ENCODE data around the gene RXRB. TPM values are rescaled to one million over a fixed set of nuclear protein-coding genes. Genes with fewer than 3 reads are reported as not detected.

The RXRB gene
- total RNA-seq, 1 experiment from 2014 or later: 32.5 TPM

DNA sequence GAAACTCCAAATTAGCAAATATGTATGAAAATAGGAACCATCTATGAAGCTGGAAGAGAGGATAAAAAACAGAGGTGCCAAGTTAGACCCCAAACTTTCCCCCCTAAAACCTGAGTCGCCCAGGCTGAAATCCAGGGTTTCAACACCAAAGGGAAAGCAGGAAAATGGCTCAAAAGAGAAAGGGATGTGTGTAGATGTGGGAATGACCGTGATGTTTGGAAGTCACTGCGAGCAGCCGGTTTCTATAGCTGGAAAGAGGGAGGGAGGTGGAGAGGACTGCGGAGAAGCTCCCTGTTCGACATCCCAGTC lies 12.3 kb upstream of the RXRB start:
- no peak for DNase-seq (ENCODE audit: low read depth)

DNA sequence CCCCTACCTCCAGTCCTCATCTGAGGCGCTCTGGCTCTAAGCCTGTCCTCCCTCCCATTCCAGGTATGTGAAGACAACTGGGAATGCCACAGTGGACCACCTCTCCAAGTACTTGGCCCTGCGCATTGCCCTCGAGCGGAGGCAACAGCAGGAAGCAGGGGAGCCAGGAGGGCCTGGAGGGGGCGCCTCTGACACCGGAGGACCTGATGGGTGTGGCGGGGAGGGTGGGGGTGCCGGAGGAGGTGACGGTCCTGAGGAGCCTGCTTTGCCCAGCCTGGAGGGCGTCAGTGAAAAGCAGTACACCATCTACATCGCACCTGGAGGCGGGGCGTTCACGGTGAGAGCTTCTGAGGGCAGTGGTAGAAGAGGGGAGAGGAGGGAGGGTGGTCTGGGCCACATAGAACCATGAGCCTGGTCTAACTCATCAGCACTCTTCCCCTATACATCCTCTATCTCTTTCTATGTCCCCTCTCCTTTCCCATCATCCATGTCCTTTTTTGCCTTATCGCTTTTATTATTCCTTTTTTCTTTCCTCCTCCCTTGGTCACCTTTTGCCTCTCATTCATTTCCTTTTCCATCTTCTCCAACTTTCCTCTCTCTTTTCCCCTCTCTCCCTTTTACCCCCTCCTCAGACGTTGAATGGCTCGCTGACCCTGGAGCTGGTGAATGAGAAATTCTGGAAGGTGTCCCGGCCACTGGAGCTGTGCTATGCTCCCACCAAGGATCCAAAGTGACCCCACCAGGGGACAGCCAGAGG lies 11.4 kb upstream of the RXRB start:
- DNase-seq (ENCODE audit: low read depth): no peak

DNA sequence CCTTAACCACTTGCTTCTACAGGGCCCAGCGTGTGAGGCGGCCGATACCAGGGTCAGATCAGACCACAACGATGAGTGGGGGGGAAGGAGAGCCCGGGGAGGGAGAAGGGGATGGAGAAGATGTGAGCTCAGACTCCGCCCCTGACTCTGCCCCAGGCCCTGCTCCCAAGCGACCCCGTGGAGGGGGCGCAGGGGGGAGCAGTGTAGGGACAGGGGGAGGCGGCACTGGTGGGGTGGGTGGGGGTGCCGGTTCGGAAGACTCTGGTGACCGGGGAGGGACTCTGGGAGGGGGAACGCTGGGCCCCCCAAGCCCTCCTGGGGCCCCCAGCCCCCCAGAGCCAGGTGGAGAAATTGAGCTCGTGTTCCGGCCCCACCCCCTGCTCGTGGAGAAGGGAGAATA lies 10.7 kb upstream of the RXRB start:
- no peak for DNase-seq (ENCODE audit: low read depth)

DNA sequence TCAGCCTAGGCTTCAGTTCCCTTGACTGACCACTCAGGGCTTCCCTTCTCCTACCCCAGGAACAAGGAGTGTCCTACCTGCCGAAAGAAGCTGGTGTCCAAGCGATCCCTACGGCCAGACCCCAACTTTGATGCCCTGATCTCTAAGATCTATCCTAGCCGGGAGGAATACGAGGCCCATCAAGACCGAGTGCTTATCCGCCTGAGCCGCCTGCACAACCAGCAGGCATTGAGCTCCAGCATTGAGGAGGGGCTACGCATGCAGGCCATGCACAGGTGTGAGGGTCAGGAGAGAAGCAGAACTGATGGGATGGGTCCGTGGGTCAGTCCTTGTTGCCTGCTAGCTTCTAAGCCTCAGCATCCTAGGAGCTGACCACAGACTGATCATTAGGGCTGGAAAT lies 9.4 kb upstream of the RXRB start:
- no peak for DNase-seq (ENCODE audit: low read depth)

DNA sequence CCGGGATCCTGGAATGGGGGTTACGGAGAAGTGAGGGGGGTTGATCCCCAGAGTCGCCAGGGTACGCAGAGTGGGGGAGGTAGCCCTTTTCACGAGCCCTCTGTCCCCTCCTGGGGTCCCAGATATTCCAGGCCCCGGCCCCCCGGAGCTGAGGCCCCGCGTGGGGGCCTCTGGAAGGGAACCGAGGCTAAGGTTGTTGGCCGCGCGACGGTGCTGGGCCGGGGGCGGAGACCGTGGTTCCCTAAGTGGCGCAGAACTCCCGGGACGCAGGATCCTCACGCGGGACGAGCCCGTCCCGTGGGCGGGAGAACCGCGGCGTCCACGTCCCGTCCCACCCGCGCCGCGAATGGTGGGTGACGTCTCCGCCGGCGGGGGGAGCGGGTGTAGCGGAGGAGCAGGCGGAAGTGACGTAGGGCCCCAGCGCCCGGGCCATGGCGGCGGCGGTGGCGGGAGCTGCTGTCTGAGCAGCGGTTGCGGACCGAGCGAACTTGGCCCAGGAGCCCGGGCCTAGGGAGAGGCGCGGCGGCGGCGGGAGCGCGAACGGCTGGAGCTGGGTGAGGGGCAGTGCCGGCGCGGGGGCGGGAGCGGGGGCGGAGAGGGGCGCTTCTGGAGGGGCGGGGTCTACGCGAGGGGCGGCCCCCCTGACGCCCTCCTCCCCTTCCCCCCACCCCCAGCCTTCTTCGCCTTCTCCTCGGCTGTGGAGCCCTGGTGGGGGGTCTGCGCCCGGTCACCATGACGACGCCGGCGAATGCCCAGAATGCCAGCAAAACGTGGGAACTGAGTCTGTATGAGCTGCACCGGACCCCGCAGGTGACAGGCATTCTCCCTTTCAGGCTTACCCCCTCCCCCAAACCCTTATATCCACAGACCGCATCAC lies 7.9 kb upstream of the RXRB start, which contains the start of gene RING1:
RING1 (plus strand) TSS at position 410 of the 877 bp plus-strand sequence; CDS start at position 733, 323 bp downstream.
- DNase-seq (ENCODE audit: low read depth): peak; percentile 52

DNA sequence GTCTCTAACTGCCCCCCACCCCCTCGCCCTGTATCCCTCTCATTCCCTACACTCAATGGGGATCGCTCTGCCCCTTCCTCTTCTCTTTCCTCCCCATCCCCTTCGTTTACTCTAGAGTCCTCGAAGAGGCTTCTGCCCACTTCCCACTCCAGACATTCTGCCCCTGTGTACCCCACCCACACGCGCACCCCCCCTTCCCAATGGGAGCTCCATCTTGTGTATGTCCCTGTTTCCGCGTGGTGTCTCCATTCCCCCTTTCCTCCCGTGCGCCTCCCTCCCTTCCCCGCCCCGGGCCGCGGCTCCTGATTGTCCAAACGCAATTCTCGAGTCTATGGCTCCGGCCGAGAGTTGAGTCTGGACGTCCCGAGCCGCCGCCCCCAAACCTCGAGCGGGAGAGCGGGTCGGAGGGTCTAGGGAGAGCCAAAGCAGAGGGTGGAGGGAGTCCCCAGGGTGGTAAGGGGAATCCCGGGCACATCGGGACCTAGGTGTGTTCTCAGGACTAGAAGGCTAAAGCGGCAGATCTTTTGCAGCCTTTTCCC lies 7.2 kb upstream of the RXRB start:
- DNase-seq (ENCODE audit: low read depth): no peak

DNA sequence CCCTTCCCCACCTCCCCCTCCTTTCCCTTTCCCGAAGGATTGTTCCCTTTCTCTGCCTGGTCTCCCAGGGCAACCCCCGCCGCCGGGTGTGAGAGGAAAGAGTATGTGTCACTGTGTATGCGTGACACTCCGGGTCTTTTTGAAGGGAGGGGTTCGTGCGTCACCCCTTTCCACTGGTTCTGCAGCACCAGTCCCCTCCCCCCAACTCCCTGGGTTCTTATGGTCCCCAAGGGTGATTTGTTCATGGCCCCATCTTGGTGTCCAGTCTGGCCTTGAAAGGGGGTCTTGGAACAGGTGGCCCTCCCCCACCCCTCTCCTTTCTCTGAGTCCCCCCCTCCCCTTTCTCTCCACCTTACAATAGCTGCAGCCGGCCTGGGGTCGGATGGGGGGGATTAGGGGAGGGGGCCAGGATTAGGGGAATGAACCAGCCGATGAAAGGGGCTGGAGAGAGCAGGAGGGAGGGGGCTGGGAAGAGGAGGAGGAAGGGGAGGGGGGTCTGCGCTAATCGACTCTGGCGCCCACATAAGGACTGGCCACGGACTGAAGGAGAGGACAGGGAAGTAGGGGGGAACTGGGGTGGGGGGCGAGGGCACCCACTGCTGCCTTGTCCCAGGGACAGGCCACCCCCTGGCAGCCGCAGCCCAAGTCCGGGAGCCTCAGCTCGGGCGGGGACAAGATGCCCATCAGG lies 6.5 kb upstream of the RXRB start:
- peak; percentile 73 for DNase-seq (ENCODE audit: low read depth)

DNA sequence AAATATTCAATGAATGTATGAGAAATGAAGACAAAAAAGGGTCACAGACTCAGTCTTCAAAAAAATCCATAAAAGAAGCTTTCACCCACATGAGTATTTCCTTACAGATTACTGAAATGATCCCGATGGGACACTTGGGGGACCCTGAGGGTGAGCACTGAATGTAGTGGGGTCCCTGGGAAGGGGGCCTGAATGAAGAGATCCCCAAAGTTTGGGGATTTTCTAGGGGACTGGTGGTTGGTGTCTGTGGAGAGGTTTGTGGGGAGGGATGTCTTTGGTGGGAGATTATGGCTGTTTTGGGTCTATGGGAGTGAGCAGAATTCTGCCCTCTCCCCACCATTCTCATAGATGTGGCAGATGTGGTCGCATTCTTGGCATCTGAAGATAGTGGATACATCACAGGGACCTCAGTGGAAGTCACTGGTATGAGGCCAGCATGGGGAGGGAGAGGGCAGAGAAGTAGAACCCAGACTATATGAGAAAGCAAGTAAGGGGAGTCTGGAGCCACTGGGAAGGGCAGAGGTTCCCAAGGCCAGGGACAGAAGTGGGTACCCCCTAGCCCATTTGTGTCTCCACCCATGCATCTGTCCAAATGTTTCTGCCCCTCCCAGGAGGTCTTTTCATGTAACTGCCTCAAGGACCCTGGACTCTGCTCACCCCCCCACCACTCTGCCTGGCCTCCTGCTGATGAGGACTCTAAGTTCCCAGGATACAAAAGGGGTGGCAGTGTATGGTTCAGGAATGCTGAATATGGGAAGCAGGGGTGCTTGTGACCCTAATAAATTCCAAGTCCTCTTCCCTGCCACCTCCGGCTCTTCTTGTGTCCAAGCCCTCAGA lies 5.8 kb upstream of the RXRB start:
- no peak for DNase-seq (ENCODE audit: low read depth)

DNA sequence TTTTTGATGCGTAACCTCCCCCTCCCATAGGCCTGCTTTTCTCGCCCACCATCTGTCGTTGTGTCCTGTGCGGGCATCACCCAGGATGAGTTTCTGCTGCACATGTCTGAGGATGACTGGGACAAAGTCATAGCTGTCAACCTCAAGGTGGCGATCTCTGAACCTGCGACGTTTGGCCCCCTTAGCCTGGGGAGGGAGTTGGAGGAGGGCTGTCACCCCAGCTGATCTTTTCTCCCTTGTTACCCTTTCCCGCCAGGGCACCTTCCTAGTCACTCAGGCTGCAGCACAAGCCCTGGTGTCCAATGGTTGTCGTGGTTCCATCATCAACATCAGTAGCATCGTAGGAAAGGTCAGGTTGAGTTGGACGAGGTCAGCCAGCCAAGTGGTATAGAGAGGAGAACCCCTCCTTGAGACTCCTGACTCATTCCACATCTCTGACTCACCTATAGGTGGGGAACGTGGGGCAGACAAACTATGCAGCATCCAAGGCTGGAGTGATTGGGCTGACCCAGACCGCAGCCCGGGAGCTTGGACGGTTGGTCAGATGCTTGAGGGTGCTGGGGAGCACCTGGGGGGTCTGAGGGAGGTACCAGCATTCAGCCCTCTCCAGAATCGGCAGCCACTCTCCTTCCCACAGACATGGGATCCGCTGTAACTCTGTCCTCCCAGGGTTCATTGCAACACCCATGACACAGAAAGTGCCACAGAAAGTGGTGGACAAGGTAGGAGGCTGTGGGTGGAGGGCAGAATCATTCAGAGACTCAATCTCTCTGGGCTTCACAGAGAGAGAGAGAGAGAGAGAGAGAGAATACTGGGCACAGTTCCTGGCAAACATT lies 4.9 kb upstream of the RXRB start:
- DNase-seq (ENCODE audit: low read depth): peak; percentile 90

DNA sequence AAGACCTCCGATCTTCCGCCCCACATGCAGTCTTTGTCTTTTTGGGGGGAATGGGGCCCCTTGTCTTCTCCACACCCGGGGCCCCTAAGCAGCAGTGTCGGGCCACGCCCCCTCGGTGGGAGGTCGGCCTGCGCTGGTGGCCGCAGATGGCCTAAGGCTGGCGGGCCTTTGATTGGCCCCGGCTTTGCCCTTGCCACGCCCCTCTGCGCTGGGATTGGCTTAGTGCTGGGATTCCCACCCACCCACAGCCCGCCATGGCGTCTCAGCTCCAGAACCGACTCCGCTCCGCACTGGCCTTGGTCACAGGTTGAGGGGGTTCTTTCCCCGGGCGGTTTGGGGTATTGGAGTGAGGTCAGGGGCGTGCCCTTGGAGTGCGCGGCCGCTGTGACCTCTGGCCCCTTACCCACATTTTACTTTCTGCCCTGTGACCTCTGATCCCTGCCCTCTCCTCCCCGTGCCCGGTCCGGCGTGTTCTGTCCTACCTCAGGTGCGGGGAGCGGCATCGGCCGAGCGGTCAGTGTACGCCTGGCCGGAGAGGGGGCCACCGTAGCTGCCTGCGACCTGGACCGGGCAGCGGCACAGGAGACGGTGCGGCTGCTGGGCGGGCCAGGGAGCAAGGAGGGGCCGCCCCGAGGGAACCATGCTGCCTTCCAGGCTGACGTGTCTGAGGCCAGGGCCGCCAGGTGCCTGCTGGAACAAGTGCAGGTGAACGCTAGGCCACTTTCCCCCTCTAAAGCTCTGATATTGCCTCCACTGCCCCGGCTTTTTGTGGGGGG lies 4.1 kb upstream of the RXRB start, which contains the start of gene HSD17B8:
HSD17B8 (plus strand) TSS at position 241 of the 776 bp plus-strand sequence; CDS start at position 255, 14 bp downstream.
- peak; percentile 83 for DNase-seq (ENCODE audit: low read depth)

DNA sequence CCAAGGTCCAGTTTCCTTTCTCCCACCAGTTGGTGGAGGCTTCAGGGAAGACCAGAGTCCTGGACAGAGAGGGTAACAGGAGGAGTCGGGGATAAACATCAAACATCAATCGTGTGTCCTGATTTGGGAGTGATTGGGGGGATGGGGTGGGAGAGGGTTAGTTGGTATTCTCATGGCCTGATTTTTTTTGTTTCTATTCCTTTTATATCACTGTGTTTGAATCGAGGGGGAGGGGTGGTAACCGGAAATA lies 3.6 kb upstream of the RXRB start:
- no peak for DNase-seq (ENCODE audit: low read depth)

DNA sequence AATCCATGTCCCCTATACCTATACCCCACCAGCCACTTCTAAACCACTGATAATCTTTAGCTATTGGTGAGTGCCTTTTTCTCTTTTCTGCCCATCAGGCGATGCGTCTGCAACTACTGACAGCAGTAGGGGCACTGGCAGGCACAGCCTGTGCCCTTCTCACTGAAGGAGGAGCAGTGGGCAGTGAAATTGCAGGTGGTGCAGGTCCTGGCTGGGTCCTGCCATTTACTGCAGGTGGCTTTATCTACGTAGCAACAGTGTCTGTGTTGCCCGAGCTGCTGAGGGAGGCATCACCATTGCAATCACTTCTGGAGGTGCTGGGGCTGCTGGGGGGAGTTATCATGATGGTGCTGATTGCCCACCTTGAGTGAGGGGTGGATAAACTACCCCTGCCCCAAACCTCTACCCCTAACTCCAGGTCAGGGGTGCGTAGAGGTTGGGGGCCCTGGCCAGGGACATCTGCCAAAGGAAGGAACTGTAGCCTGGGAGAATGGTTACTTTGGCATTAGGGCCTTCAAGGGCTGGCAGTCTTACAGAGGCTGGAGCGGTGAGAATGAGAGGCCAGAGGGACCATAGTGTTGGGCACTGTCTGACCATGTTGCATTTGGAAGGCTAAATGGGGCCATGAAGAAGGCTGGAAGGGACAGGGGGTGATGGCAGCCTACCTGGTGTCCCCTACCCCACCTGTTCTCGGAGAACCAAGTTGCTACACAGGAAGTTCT lies 3.1 kb upstream of the RXRB start:
- DNase-seq (ENCODE audit: low read depth): no peak

DNA sequence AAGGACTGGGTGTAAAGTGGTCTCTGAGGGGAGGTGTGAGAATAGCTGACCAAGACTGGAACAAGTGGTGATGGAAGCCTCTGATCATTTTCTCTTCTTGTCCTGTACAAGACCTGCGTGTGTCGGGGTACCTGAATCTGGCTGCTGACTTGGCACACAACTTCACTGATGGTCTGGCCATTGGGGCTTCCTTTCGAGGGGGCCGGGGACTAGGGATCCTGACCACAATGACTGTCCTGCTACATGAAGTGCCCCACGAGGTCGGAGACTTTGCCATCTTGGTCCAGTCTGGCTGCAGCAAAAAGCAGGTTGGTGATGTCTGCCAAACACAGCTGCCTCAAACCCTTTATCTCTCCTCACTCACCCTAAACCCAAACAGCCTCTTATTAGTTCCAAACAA lies 2.3 kb upstream of the RXRB start:
- DNase-seq (ENCODE audit: low read depth): no peak

DNA sequence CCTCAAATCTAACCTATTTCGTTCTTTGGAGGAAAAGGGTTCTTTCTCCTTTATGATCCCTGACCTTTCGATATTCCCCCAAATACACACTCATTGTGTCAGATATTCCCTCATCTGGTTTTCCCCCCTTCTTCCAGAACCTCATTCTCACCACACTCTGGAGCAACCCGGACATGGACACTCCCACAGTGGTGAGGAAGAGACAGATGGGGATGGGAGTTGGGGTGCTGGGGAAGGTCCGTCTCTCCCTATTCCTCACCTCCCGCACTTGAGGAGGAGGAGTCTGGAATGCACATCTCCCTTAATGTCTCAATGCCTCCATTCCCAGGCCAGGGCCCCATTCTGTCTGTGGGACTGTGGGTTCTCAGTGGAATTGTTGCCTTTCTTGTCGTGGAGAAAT lies 1.5 kb upstream of the RXRB start:
- no peak for DNase-seq (ENCODE audit: low read depth)

DNA sequence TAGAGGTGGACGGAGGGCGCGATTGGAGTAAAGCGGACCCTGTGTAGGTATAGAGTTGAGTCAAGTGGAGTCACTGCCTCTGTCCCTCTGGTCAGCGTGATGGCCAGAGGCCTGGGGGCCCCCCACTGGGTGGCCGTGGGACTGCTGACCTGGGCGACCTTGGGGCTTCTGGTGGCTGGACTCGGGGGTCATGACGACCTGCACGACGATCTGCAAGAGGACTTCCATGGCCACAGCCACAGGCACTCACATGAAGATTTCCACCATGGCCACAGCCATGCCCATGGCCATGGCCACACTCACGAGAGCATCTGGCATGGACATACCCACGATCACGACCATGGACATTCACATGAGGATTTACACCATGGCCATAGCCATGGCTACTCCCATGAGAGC lies 681 bp upstream of the RXRB start:
- DNase-seq (ENCODE audit: low read depth): no peak

DNA sequence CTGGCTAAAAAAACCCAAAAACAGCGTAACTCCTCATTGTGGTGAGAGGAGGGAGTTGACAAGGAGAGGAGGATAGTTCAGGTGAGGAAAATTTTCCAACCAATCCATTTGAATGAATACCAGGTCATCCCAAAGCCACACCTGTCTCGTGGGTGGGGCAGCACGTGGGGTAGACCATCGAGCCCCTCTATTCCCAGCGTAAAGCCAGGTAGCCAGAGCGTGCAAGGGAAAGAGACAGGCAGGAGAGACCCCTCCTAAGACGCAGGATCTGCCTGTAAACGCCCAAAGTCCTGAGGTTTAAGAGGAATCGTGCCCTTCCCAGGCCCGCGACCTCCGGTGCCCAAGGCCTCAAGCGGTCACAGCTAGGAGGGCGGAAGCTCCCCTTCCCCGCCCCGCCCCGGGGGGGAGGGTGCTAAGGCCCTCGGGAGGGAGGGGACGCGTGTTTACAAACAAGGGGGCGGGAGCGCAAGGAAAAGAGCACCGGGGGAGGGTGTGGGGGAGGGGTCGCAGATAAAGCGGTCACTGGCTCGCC lies 712 bp downstream of the RXRB start:
- peak; percentile 62 for DNase-seq (ENCODE audit: low read depth)

DNA sequence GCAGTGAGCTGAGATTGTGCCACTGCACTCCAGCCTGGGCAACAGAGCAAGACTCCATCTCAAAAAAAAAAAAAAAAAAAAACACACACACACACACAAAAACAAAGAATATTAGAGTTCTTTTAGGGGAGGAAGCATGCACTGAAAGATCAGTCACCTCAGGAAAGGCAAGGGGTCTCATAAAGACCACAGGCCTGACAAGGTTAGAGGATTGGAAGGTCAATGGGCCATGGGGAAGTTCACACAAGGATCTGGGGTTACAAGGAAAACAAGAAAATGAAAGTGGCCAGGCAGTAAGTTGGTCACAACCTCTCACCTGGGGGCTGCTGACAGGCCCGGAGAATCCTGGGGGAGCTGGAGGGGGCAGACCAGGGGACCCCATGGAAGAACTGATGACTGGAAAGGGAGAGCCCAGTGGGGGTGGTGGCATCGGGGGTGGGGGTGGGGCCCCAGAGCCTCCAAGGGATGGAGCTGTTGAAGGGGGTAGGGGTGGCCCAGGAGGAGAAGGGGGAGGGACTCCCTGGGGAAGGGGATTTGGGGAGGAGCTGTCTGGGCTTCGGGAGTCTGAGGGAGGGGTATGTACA lies 1.5 kb downstream of the RXRB start:
- DNase-seq (ENCODE audit: low read depth): no peak

All from HT1080 (cell line).